GM18873 (cell line): ENCODE results near the gene KHNYN.
"Not testable (repeated sequence)": the region's sequence is repeated elsewhere in the genome, so short reads cannot be mapped to it uniquely, and the experiment has no call there.

Source experiments
- ATAC-seq: cut with Tn5 transposase; IDR thresholded peaks from one replicate; pipeline ENCODE4 v1.9.1; 2021; ENCODE audit warnings: mild to moderate bottlenecking, moderate library complexity, moderate number of reproducible peaks; ENCODE audit not compliant: unreplicated experiment, low FRiP score

The KHNYN gene

DNA sequence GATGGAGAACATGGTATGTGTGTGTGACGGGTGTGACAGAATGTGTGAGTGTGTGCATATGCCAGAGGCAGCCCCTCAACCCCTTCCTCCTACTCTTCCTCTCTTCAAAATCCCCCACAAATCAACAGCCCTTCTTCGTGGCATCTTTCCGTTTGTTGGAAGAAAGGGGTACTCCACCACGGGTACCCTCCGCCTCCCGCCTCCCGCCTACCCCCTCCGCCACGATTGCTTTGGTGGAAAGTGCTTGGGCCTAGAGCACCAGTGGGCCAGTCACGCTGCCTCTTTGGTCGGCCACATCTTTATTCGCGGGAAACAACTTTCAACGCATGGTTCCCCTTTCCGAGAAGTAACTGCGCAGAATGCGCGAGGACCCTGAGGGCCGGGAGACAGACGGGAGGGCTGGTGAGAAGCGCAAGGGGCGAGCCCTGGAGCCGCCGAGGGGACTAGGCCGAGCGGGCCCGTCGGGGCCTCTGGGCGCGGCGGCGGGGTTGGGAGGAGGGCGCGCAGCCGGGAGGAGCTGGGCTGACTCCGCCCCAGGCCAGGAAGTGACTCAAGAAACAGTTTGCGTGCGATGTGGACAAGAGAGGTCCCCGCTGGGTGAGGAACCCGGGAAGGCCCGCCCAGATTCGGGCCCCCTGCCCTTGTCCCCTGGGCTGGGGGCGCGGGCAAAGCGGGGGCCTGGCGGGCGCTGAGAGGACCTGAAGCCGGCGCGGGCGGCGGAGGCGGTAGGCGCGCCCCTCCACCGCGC lies at the start of gene KHNYN, which contains the start of gene CBLN3:
Gene KHNYN, plus strand, starts transcription at position 560 of the 748 bp plus-strand sequence. CDS start 777 bp downstream, outside the sequence.
Gene CBLN3, minus strand, starts transcription at position 274 of the 748 bp plus-strand sequence. CDS start 614 bp downstream, outside the sequence.
- ATAC-seq: peak; percentile 83

DNA sequence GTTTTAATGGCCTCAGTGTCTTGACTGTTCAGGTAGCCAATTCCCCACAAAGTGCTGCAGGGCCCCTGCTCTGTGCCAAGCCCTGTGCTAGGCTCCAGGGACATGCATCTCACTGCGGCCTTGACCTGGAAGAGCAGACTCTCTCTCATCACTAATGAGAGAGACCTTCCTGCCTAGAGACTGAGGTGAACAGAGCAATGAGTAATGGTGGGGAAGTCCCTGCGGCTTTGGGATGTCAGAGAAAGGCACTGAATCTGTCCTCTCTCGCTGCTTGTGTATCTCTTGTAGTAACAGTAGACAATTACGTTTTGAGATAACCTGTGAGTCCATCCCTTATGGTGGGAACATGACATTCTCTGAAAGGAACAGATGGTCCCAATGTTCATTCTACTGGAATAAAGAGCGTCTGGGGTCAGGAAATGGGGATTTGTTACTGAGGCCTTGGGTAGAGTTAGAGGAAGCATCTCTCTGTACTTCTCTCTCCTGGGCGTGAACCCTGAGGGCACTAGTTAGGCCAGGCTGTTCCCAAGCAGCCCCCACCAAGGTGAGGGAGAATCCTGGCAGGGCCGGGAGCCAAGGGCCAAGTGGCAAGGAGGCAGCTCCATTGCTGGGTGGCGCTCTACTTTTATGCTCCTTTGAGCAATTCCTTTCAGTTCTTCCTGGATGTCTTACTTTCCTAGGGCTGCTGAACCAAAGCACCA lies 48.2 kb upstream of the KHNYN start:
- no peak for ATAC-seq

DNA sequence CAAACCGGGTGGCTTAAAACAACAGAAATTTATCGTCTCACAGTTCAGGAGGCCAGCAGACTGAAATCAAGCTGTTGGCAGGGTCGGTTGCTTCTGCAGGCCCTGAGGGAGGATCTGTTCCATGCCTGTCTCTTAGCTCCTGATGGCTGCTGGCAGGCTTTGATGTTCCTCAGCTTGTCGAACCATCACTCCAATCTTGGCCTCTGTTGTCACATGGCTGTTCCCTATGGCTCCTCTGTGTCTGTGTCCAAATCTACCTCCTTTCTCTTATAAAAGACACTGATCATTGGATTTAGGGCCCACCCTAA lies 47.7 kb upstream of the KHNYN start:
- ATAC-seq: no peak

DNA sequence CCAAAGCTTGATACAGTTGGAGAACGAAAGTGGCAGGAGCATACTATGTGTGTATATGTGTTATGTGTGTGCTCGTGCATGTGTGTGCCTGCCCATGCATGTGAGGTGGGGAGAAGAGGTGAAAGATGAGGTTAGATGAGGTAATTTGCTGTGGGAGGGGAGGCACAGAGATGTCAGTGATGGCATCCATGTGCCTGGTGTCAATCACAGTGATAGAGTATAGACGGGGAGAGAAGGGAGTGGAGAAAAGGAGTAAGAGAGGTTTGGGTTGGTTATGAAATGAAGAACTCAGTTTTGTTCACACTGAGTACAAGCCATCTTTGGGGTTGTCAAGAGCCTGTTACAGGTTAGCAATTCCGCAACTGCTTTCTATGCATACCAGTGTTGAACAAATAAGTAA lies 45.6 kb upstream of the KHNYN start:
- ATAC-seq: no peak

DNA sequence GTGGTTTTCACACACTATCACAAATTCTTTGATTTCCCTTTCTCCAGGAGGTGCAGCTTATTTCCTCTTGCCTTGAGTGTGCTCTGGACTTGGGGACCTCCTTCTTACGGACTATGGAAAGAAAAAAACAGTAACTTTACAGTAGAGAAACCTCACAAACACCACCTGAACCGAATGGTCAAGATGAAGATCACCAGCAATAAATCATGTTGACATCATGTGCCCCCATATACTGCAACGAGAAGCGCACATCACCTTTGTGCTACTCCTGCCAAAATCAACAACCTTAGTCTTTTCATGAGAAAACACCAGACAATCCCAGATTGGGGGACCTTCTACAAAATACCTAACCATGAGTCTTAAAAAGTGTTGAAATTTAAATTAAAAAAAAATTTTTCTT lies 44.2 kb upstream of the KHNYN start:
- no peak for ATAC-seq

DNA sequence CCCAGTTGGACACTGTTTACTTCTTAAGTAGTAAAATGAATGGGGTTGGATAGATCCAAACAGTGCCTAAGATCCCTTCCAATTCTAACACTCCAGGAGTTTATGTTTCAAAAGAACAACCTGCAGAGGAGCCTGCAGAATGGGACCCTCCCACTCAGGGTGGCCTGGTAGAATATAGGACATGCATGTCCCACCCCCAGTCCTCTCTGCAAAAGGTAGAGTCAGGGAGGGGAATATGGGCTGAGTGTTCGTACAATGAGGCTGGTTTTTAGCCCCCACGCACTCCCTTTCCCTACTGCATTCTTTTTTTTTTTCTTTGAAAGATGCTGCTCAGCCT lies 42.8 kb upstream of the KHNYN start:
- no peak for ATAC-seq

DNA sequence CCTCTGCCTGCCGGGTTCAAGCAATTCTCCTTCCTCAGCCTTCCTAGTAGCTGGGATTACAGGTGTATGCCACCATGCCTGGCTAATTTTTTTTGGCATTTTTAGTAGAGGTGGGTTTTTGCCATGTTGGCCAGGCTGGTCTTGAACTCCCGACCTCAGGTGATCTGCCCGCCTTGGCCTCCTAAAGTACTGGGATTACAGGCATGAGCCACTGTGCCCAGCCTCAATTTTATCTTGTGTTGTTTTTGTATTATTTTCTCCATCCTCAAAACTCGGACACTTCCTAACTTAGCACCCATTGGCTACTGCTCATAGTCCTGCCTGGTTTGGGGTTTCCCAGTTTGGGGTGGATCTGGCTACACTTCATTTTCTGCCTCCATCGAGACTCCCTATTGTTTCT lies 42.2 kb upstream of the KHNYN start:
- not testable (repeated sequence) for ATAC-seq

DNA sequence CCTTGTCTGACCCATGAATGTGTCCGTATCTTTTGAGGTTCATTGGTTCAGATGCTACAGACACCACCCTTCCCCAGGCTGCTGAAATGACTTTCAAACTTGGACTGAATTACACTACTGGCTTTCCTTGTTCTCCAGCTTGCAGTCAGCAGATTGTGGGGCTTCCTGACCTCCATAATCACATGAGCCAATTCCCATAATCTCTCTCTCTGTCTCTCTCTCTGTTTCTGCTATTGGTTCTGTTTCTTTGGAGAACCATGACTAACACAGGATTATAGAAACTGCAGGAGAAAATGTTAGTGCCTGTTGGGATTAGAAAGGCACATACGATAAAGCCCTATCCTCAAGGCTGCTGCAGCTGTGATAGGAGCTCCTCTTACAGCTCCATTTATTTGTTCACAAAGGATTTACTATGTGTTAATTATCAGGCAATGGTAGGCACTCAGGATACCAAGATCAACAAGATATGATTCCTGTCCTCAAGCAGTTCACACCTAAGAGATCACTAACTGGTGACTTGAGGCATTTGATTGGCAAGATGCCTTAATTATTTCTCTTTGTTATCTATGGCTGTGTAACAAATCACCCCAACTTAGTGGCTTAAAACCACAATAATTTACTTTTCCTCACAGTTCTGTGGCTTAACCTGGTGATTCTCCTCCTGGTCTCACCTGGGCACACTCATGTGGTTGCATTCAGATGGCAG lies 41.1 kb upstream of the KHNYN start:
- no peak for ATAC-seq

DNA sequence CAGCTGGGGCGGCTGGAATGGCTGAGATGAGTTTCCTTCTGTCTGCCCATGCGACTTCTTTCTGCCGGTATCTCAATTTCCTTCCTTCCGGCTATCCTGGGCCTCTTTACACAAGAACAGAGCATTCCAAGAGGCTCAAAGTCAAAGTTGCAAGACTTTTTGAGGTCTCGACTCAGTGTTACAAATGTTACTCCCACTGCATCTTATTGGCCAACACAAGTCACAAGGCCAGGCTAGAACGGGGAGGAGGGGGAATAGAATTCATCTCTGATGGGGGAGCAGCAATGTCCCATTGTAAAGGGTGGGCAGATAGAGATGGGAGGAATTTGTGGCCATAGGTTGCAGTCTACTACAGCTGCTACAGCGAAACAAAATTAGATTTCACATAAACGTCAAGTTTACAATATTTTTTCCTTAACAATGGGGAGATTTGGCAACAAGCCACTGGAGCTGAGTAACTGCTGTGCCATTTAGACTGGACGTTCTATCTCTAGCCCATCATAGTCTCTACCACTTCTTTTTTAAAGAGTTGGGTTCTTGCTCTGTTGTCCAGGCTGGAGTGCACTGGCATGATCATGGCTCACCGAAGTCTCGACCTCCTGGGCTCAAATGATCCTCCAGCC lies 40.4 kb upstream of the KHNYN start:
- no peak for ATAC-seq

DNA sequence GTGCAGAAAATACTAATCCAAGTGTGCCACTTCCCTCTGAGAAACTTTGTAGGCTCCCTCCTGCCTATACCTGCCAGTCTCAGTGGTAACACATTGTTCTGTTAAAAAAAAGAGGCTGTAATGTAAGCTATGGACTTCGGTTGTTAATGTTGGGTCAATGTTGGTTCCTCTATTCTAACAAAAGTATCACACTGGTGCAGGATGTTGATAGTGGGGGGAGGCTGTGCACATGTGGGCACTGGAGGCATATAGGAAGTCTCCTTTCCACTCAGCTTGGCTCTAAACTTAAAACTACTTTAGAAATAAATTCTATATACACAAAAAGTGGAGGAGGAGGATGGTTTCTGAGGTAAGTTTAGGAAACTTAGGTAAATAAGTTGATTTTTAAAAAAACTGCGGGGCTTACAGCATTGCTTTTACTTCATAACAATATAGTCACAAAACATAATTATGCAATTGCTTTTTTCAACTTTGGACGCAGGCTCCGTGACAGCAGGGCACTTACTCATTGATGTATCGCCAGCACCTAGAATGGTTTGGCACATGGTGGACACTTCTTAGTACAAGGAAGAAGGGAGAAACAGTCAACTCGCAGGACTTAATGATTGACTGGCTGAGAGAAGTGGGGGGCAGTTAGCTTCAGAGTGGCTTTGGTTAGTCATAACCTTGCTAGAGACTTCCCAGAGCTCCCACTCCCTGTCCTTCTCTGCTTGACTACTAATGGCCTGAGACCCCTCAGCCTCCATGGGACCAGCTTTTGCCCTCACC lies 38.9 kb upstream of the KHNYN start:
- ATAC-seq: no peak

DNA sequence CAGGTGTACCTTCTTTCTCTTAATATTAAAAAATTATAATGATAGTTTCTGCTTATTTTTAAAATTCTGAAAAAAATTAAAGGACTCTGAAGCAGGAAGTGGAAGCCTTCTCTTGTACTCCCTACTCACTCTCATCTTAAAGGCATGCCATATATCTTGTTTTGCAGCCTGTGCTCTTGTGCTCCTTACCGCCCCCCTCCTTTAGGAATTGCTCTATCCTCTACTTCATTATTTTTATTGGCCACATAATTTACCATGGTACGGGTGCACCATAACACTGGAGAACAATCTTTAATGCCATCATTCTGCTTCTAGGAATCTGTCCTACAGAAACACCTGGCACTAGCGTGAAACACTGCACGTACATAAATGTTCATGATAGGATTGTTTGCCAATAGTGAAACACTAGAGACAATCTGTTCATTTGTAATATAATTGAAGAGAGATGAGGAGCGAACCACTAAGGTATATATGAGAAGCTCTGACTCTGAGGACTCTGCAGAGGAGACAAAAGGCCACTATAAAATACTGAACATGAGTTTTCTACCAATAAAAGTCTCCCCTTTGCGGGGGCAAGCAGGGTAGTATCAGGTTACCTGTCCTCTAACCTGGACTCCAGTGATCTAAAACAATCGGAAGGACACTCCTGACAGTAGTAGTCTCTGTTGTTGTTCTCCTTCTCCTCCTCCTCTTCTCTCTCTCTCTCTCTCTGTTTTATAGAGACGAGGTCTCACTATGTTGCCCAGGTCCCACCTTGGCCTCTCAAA lies 37.2 kb upstream of the KHNYN start:
- no peak for ATAC-seq

DNA sequence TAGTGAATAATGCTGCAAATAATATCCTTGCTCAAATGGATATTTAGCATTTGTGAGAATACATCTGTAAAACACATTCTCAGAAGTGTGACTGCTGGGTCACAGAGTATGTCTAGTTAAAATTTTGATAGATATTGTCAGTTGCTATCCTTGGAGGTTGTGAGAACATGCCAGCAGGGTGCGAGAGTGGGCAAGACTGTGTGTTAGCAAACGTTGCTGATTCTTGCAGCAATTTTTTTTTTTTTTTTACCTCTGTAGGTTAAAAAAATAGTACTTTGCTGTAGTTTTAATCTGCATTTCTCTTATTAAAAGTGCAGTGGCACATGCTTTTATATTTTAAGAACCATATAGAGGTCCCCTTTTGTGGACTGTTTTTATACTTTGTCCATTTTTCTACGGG lies 35.5 kb upstream of the KHNYN start:
- no peak for ATAC-seq

DNA sequence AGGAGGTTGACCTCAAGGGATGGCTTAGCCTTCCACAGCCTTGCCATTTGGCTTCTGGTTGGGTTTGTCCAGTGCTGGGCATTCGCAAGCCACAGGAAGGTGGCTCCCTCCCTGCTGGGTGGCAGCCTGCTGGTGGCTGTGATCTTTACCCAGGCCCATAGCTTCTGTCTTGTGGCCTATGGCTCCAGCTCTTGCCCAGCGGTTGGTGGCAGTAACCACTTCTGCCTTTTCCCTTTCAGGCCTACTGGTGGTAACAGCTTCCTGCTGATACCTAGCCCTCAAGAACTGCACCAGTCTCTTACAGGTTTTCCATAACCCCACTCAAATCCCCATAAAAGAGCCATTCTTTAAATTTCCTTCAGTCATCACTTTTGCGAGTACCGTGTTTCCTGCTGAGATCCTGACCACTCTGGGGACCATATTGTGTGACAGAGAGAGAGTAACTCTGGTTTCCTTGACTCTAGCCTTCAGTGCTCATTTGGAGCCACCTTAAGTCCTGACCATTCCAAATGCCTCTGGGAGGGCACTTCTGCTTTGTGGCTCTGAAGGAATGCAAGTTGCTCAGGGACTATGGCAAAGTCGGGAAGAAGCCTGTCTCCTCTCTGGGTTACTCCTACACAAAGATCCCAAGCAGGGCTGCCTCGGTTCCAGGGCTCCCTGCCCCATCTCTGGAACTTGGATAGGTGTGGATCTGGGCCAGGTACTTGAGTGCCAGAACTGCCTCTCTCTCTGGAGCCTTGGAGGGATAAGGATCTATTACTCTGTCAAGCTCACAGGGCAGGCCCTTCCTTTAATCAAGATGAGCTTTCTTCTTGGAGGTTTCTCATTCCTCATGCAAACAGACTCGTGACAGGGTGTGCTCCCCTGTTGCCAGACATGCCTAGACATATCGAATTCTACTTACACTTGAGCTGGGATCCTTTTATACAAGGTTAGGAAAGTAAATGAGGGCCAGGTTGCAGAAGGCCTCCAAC lies 33.9 kb upstream of the KHNYN start:
- ATAC-seq: no peak

DNA sequence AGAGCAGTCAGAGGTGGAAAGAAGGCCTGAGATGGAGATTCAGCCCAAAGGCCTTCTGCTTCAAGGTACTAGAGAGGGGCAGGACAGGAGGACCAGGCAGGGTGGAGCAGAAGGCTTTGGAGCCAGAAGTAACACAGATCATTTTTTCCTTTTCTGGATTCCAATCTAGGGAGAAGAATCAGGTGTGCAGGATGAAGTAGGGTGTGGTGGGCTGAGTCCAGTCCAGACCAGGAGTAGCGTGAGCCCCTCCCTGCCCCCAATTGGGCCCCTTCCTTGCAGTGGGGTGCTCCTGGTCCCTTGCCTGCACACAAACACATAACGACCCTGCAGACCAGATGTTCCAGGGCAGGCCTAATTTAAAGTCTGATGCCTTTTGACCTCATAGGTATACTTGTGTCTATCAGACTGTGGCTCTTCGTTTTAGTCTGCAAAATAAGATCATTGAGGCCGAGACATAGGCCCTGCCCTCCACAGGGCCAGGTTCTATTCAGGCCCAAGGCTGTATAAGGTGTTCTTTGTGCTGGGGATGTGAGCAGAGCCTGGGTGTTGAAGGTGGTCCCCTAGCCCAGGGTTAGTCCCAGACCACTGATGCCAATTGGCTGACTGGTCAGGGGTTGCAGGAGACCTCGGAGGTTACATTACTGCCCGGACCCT lies 32.0 kb upstream of the KHNYN start:
- ATAC-seq: no peak

DNA sequence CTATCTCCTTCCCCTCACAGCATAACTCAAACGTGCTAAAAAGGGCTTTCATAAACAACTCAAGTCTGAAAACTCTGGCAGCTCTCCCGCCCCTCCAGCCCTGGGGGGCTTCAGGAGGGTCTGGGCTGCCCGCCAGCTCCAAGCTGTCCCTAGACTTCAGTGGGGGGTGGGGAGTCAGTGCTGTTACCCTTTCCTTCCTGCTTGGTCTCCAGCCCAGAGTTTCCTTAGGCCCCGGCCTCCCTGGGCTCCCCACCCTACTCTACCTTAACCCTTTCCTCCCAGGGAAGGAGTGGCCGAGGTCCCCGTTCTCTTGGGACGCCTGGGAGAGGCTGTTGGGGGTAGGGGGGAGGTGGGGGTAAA lies 31.5 kb upstream of the KHNYN start:
- ATAC-seq: no peak

DNA sequence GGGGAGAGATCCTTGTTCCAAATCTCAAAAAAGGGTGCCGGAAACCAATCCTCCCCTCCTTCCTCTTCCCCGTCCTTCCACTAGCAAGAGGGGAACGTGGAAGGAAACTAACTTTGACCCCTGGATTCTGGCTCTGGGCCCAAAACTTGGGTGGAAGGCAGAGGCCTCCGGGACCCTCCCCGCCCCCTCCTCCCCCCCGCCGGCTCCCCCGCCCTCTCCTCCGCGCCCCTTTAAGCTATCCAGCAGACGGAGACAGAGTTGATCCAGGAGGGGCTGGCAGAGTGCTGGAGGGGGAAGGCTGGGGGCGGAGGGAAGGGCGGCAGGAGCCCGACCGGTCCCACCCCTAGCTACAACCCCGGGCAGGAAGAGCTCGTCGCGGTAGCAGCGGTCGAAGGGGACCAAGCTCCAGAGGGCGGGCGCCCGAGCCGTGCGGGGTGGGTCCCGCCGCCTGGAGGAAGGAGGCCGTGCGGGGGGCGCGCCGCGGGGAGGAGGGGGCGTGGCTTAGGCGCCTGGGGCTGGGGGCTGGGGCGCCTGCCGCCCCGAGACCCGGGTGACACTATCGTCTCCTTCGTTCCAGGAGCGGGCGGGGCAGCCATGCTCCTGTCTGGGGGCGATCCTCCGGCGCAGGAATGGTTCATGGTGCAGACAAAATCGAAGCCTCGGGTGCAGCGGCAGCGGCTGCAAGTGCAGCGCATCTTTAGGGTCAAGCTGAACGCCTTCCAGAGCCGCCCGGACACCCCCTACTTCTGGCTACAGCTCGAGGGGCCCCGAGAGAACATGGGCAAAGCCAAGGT lies 30.9 kb upstream of the KHNYN start, which contains the start of gene NYNRIN:
Gene NYNRIN, plus strand, starts transcription at position 351 of the 794 bp plus-strand sequence. Its CDS starts 244 bp downstream, at position 595.
- ATAC-seq: no peak

DNA sequence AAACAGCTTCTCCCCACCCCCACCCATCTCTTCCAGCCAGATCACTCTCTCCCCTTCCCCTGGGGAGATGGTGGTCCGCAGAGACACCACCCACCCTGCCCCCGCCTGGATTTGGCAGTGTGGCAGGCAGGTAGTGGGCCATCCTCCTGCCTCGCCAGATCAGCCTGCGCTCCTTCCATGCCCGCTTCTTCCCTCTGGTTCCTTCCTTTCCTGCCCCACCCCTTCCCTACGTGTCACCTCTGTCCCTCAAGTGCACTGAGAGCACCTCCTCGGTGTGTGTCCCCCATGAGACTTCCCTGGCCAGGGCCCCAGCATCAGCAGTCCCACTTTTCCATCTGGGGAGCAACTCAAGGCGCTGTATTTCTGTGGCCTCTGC lies 30.3 kb upstream of the KHNYN start:
- ATAC-seq: no peak
